GM19099 (cell line): ENCODE measurements around the gene DPEP2.

ENCODE experiments used
- POLR2A ChIP-seq: IDR thresholded peaks from 3 replicates; pipeline ENCODE4 v1.6.1; 2011; ENCODE audit warnings: low read depth; ENCODE audit not compliant: insufficient read length; ENCODE audit errors: extremely low read depth

The DPEP2 gene

GRCh38 chr16:67967183-67967957 is 31.9 kb downstream of the DPEP2 start:
- no peak for TF ChIP-seq POLR2A

- no peak for TF ChIP-seq POLR2A
Observed at GRCh38 chr16:67966549-67967182, 32.6 kb downstream of the DPEP2 start.

- no peak for TF ChIP-seq POLR2A
Observed at GRCh38 chr16:67965668-67966548, 33.4 kb downstream of the DPEP2 start.

- no peak for TF ChIP-seq POLR2A
Observed at GRCh38 chr16:67964477-67965131, 34.7 kb downstream of the DPEP2 start.

GRCh38 chr16:67963662-67964321 is 35.5 kb downstream of the DPEP2 start:
- no peak for TF ChIP-seq POLR2A

GRCh38 chr16:67963292-67963661 is 36.0 kb downstream of the DPEP2 start:
- no peak for TF ChIP-seq POLR2A

GRCh38 chr16:67962135-67962534 is 37.1 kb downstream of the DPEP2 start:
- TF ChIP-seq POLR2A: no peak

- TF ChIP-seq POLR2A: no peak
Observed at GRCh38 chr16:67961551-67961957, 37.7 kb downstream of the DPEP2 start.

- TF ChIP-seq POLR2A: no peak
Observed at GRCh38 chr16:67959536-67960329, 39.6 kb downstream of the DPEP2 start.

- TF ChIP-seq POLR2A: no peak
Observed at GRCh38 chr16:67957622-67958021, 41.7 kb downstream of the DPEP2 start.

- TF ChIP-seq POLR2A: no peak
Observed at GRCh38 chr16:67954421-67955196, 44.7 kb downstream of the DPEP2 start.

- TF ChIP-seq POLR2A: no peak
Observed at GRCh38 chr16:67953641-67954375, 45.5 kb downstream of the DPEP2 start.
